CD8-positive, alpha-beta memory T cell (primary cell): Measurements from ENCODE around the gene CIDEC. TPM values are rescaled to one million over a fixed set of nuclear protein-coding genes. Genes with fewer than 3 reads are reported as not detected.
A peak's percentile ranks its signal among the peaks of the same experiment; 100 is the strongest.

Experiments used
- CTCF ChIA-PET: fragments of 350-600 bp; sonication (Branson Sonifier 250); formaldehyde crosslinking; loops from one replicate; lab custom pipeline; 2021; ENCODE audit warnings: antibody characterized with exemption; lab: Charles Lee
- POLR2A ChIA-PET: fragments of 350-600 bp; sonication (Branson Sonifier 250); formaldehyde crosslinking; loops from one replicate; lab custom pipeline; 2021; ENCODE audit warnings: antibody characterized with exemption; lab: Charles Lee
- DNase-seq, 5 donors: peaks; one replicate each; pipeline versions ENCODE4 v3.0.0 to v3.0.0-alpha.2; 2020 to 2022; ENCODE audit warnings: mixed read lengths in 1 of 5
- H3K27ac ChIP-seq: one replicate; pipeline ENCODE4 v1.7.0; 2013; ENCODE audit warnings: low read depth, mild to moderate bottlenecking, low read length, moderate library complexity
- H3K27me3 ChIP-seq: 2 replicates; pipeline ENCODE4 v1.7.0; 2013; ENCODE audit warnings: low read length, mild to moderate bottlenecking; ENCODE audit not compliant: insufficient read depth, poor library complexity, severe bottlenecking
- H3K36me3 ChIP-seq: 2 replicates; pipeline ENCODE4 v1.7.0; 2013; ENCODE audit warnings: mild to moderate bottlenecking, low read length, moderate library complexity; ENCODE audit not compliant: insufficient read depth
- H3K4me1 ChIP-seq: 2 replicates; pipeline ENCODE4 v1.7.0; 2013; ENCODE audit warnings: mild to moderate bottlenecking, low read length, moderate library complexity; ENCODE audit not compliant: insufficient read depth
- H3K4me3 ChIP-seq: 2 replicates; pipeline ENCODE4 v1.7.0; 2013; ENCODE audit warnings: mild to moderate bottlenecking, low read length
- H3K9me3 ChIP-seq: 2 replicates; pipeline ENCODE4 v1.7.0; 2013; ENCODE audit warnings: mild to moderate bottlenecking, low read length
- H3K27ac Mint-ChIP-seq, 8 donors: one replicate each; pipeline ENCODE4 v1.8.0; 2020 to 2021; ENCODE audit warnings: mixed read lengths in 8 of 8, mild to moderate bottlenecking in 6 of 8, inconsistent platforms in 3 of 8, moderate library complexity in 3 of 8
- H3K27me3 Mint-ChIP-seq, 2 donors: one replicate each; pipeline ENCODE4 v1.8.0; 2020 to 2021; ENCODE audit warnings: mixed read lengths in 2 of 2, mild to moderate bottlenecking in 1 of 2, moderate library complexity in 1 of 2
- H3K36me3 Mint-ChIP-seq, 3 donors: one replicate each; pipeline ENCODE4 v1.8.0; 2020 to 2021; ENCODE audit warnings: mixed read lengths in 3 of 3, inconsistent platforms in 1 of 3, mild to moderate bottlenecking in 1 of 3
- H3K4me1 Mint-ChIP-seq, 3 donors: one replicate each; pipeline ENCODE4 v1.8.0; 2020 to 2021; ENCODE audit warnings: mixed read lengths in 3 of 3, inconsistent platforms in 1 of 3, mild to moderate bottlenecking in 1 of 3
- H3K4me3 Mint-ChIP-seq, 7 donors: one replicate each; pipeline ENCODE4 v1.8.0; 2020 to 2021; ENCODE audit warnings: mixed read lengths in 7 of 7, mild to moderate bottlenecking in 6 of 7, moderate library complexity in 4 of 7, inconsistent platforms in 2 of 7
- H3K9me3 Mint-ChIP-seq, 5 donors: one replicate each; pipeline ENCODE4 v1.8.0; 2020 to 2022; ENCODE audit warnings: mixed read lengths in 5 of 5, mild to moderate bottlenecking in 3 of 5, moderate library complexity in 2 of 5, inconsistent platforms in 1 of 5
- polyA plus RNA-seq: library from polyadenylated mRNA; unstranded; fragments of 300-500 nt; fragmentation: Illumina TruSeq; gene quantifications from one replicate; pipeline ENCODE4 v1.2.3, GENCODE V29; 2021
- total RNA-seq, 2 experiments: library from RNA; stranded (reverse); gene quantifications; one replicate each; pipeline ENCODE4 v1.2.3, GENCODE V29; 2021

CIDEC gene
- total and polyA plus RNA-seq, 3 experiments from 2014 or later: not detected

DNA sequence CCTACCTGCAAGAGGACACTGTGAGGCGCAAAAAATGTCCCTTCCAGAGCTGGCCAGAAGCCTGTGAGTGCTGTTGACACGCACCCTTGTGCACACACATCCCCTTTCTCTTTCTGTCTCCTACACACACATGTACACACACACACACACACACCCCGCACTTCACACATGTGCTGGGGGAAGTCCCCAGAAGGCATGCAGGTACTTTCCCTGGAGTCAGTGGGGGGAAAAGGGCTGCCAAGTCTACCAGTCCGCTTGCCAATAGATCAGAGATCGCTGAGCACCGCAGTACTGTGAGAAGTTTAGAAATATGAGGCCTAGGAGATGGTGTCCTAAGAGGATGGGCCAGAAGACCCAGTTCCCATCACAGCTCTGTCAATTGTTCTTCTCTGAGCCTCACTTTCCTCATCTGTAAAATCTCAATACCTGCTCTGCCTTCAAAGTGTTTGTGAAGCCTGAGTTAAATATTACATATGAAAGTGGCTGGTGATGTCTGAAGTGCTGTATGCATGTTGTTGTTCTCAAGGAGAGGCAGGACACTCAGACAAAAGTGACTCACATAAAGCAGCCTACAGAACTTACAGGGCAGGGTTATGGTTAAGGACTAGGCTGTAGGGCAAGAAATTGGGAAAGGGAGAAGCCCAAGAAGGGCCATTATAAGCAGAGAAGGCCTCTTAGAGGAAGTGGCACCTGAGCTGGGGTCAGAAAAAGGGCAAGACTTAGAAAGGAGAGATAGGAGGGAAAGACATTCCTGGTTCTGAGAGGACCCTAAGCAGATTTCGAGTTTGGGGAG, 29.4 kb upstream of the CIDEC start:
- no peaks in the 10 kb centered on the region for H3K4me1 ChIP-seq
- ChIA-PET CTCF (interaction anchor here (0.9 kb wide), 1 partner anchor 165 kb away, joined by 3 read pairs; no protein-coding TSS in a partner anchor), POLR2A (no interaction called here)
- H3K27ac ChIP-seq: no peak overlapping the region
- Mint-ChIP-seq H3K4me1 (peaks cover 4 to 8% (median 8%) of the 10 kb centered on the region in 3 donors), H3K9me3 (no peaks in the 10 kb centered on the region), H3K36me3 (peaks cover 0 to 2% (median 2%) of the 10 kb centered on the region in 3 donors), H3K4me3 (no peak overlapping the region), H3K27me3 (peaks cover 3 to 16% of the 10 kb centered on the region in 2 donors), H3K27ac (peak overlapping the region in 3 of 8 donors; percentile 4 to 56 (median 23))
- DNase-seq: no peak
- H3K4me3 ChIP-seq: no peak overlapping the region
- no peaks in the 10 kb centered on the region for H3K36me3 ChIP-seq
- H3K9me3 ChIP-seq: no peaks in the 10 kb centered on the region
- H3K27me3 ChIP-seq: no peaks in the 10 kb centered on the region

DNA sequence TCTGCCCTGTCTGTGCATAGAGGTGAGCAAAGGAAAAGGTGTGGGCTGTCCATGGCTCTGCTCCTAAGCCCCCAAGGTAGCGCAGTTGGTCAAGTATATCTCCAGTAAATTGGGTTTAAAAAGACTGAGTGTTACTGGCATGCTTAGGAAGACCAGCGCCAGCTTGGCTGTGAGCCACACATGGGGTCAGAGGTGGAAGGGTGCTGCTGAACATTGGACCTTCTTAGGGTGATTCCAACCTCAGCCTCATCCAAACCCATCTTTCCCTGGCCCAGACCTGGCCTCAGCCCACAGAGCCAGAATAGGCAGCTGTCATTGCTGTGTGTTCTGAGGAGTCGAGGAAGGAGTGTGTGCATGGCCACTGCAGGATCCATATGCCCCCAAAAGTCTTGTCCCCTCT, 28.2 kb upstream of the CIDEC start:
- Mint-ChIP-seq H3K9me3 (no peaks in the 10 kb centered on the region), H3K36me3 (peaks cover 0 to 2% (median 2%) of the 10 kb centered on the region in 3 donors), H3K4me3 (no peak overlapping the region), H3K27ac (no peak overlapping the region), H3K4me1 (peaks cover 7 to 16% (median 12%) of the 10 kb centered on the region in 3 donors), H3K27me3 (peaks cover 3 to 9% of the 10 kb centered on the region in 2 donors)
- ChIA-PET CTCF (interaction anchor here (0.9 kb wide), 1 partner anchor 164 kb away, joined by 3 read pairs; no protein-coding TSS in a partner anchor), POLR2A (no interaction called here)
- Histone ChIP-seq H3K9me3 (no peaks in the 10 kb centered on the region), H3K4me3 (no peak overlapping the region), H3K27me3 (no peaks in the 10 kb centered on the region), H3K4me1 (peaks cover 3% of the 10 kb centered on the region), H3K27ac (no peak overlapping the region), H3K36me3 (no peaks in the 10 kb centered on the region)
- no peak for DNase-seq

GRCh38 chr3:9906480-9906879, 26.4 kb upstream of the CIDEC start:
- Histone ChIP-seq H3K9me3 (no peaks in the 10 kb centered on the region), H3K27me3 (no peaks in the 10 kb centered on the region), H3K4me3 (no peak overlapping the region), H3K4me1 (peaks cover 19% of the 10 kb centered on the region), H3K36me3 (no peaks in the 10 kb centered on the region), H3K27ac (no peak overlapping the region)
- no peaks in the 10 kb centered on the region for H3K9me3 Mint-ChIP-seq
- CTCF ChIA-PET: no interaction called here
- POLR2A ChIA-PET: no interaction called here
- peaks cover 0 to 2% (median 2%) of the 10 kb centered on the region in 3 donors for H3K36me3 Mint-ChIP-seq
- peaks cover 14 to 24% (median 21%) of the 10 kb centered on the region in 3 donors for H3K4me1 Mint-ChIP-seq
- no peak overlapping the region for H3K27ac Mint-ChIP-seq
- H3K27me3 Mint-ChIP-seq: peaks cover 0 to 4% of the 10 kb centered on the region in 2 donors
- no peak overlapping the region for H3K4me3 Mint-ChIP-seq
- DNase-seq: no peak

- Histone ChIP-seq H3K36me3 (no peaks in the 10 kb centered on the region), H3K4me1 (peaks cover 19% of the 10 kb centered on the region), H3K4me3 (no peak overlapping the region), H3K9me3 (no peaks in the 10 kb centered on the region), H3K27ac (no peak overlapping the region), H3K27me3 (no peaks in the 10 kb centered on the region)
- Mint-ChIP-seq H3K27ac (peak overlapping the region in 3 of 8 donors; percentile 58 to 89 (median 88)), H3K4me1 (peaks cover 17 to 28% (median 24%) of the 10 kb centered on the region in 3 donors), H3K27me3 (no peaks in the 10 kb centered on the region), H3K36me3 (no peaks in the 10 kb centered on the region), H3K9me3 (no peaks in the 10 kb centered on the region), H3K4me3 (peak overlapping the region in 3 of 7 donors; percentile 82 to 88 (median 82))
- CTCF ChIA-PET: no interaction called here
- POLR2A ChIA-PET: no interaction called here
- no peak for DNase-seq
Observed at GRCh38 chr3:9903904-9904303, 23.9 kb upstream of the CIDEC start.

DNA sequence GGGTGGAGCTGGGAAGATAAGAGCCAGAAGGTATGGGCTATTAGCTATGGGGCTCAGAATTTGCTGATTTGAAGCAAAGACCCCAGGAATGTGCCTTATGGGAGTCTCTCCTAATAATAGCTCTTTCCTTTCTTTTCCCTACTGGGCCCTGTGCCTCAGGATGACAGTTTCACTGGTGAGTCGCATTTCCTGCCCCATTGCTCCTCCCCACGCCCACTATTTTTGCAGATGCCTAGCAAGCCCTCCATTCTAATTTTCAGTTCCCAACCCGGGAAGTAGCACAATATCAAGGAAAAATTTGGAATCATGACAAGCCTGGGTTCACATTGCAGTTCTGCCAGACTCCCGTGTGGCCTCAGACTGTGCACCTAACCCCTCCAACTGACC, 23.2 kb upstream of the CIDEC start:
- CTCF ChIA-PET: no interaction called here
- Histone ChIP-seq H3K9me3 (no peaks in the 10 kb centered on the region), H3K27me3 (no peaks in the 10 kb centered on the region), H3K4me1 (peaks cover 19% of the 10 kb centered on the region), H3K4me3 (no peak overlapping the region), H3K36me3 (no peaks in the 10 kb centered on the region), H3K27ac (no peak overlapping the region)
- DNase-seq: no peak
- Mint-ChIP-seq H3K9me3 (no peaks in the 10 kb centered on the region), H3K27me3 (no peaks in the 10 kb centered on the region), H3K4me3 (peak overlapping the region; percentile 52 to 88 (median 82)), H3K27ac (peak overlapping the region in 7 of 8 donors; percentile 58 to 89 (median 74)), H3K4me1 (peaks cover 18 to 33% (median 25%) of the 10 kb centered on the region in 3 donors), H3K36me3 (no peaks in the 10 kb centered on the region)
- POLR2A ChIA-PET: interaction anchor here (0.5 kb wide), 1 partner anchor 269 kb away, joined by 8 read pairs; no protein-coding TSS in a partner anchor

- Mint-ChIP-seq H3K4me1 (peaks cover 18 to 37% (median 29%) of the 10 kb centered on the region in 3 donors), H3K36me3 (no peaks in the 10 kb centered on the region), H3K27ac (peak within 1 kb of the TSS; percentile 22 to 94 (median 84)), H3K4me3 (peak within 1 kb of the TSS; percentile 52 to 88 (median 82)), H3K27me3 (no peaks in the 10 kb centered on the region), H3K9me3 (no peaks in the 10 kb centered on the region)
- Histone ChIP-seq H3K9me3 (no peaks in the 10 kb centered on the region), H3K27ac (no peak within 1 kb of the TSS), H3K4me3 (no peak within 1 kb of the TSS), H3K4me1 (peaks cover 19% of the 10 kb centered on the region), H3K36me3 (no peaks in the 10 kb centered on the region), H3K27me3 (no peaks in the 10 kb centered on the region)
- DNase-seq: no peak
- CTCF ChIA-PET: interaction anchor here (0.6 to 2.1 kb wide), 2 partner anchors 30 to 151 kb away, joined by 3 to 5 read pairs; no protein-coding TSS in a partner anchor
- POLR2A ChIA-PET: interaction anchor here (0.5 to 1.5 kb wide), 2 partner anchors 11 to 270 kb away, joined by 6 to 8 read pairs; no protein-coding TSS in a partner anchor
Observed at GRCh38 chr3:9902372-9903237, 22.6 kb upstream of the CIDEC start, which contains the start of gene IL17RE. Gene IL17RE (plus strand): TSS chr3:9902848. CDS start chr3:9902933, 85 bp downstream.

- H3K36me3 ChIP-seq: no peaks in the 10 kb centered on the region
- Mint-ChIP-seq H3K27me3 (no peaks in the 10 kb centered on the region), H3K9me3 (no peaks in the 10 kb centered on the region), H3K27ac (peak overlapping the region; percentile 22 to 94 (median 84)), H3K4me3 (peak overlapping the region in 6 of 7 donors; percentile 78 to 88 (median 82)), H3K36me3 (no peaks in the 10 kb centered on the region), H3K4me1 (peaks cover 18 to 37% (median 29%) of the 10 kb centered on the region in 3 donors)
- peak in 2 of 5 donors; percentile 35 to 44 for DNase-seq
- CTCF ChIA-PET: interaction anchor here (0.6 to 2.1 kb wide), 2 partner anchors 31 to 150 kb away, joined by 3 to 5 read pairs; no protein-coding TSS in a partner anchor
- POLR2A ChIA-PET: interaction anchor here (1.5 kb wide), 1 partner anchor 11 kb away, joined by 6 read pairs; no protein-coding TSS in a partner anchor
- H3K4me1 ChIP-seq: peaks cover 19% of the 10 kb centered on the region
- no peak overlapping the region for H3K4me3 ChIP-seq
- no peaks in the 10 kb centered on the region for H3K9me3 ChIP-seq
- H3K27ac ChIP-seq: no peak overlapping the region
- H3K27me3 ChIP-seq: no peaks in the 10 kb centered on the region
Observed at GRCh38 chr3:9901967-9902366, 21.9 kb upstream of the CIDEC start.
